Measurements from ENCODE around the gene ARHGEF7.
"Not testable (repeated sequence)": the region's sequence is repeated elsewhere in the genome, so short reads cannot be mapped to it uniquely, and the experiment has no call there.

ARHGEF7 gene

DNA sequence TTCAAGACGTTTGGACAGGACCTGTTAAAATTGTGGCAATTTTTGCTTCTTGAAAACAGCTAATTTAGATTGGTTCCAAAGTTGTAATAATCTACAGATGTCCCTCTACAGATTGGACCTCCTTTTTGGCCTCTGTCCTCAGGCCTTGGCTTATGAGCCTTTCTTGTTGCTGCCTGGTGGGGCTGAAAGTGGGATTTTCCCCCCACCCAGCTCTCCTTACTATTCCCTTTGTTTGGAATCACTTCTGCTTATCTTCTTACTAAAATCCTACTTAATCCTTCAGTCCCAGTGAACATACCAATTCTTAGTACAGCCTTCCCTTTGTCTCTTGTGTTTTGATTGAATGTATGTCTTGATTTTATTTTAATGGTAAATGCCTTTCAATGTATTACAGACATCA lies 141.8 kb downstream of the ARHGEF7 start:
- no peak for DNase-seq

DNA sequence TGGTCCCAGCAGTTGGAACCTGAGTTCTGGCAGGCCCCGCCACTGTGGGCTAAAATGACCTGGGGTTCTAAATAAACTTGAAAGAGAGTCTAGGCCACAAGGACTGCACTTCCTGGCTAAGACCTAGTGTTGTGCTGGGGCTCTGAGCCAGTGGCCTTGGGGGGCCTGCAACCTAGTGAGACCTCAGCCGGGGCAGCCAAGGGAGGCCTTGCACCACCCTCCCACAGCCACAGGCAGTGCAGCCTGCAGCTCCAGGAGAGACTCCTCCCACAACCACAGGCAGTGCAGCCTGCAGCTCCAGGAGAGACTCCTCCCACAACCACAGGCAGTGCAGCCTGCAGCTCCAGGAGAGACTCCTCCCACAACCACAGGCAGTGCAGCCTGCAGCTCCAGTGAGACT lies 142.8 kb downstream of the ARHGEF7 start:
- not testable (repeated sequence) for DNase-seq

DNA sequence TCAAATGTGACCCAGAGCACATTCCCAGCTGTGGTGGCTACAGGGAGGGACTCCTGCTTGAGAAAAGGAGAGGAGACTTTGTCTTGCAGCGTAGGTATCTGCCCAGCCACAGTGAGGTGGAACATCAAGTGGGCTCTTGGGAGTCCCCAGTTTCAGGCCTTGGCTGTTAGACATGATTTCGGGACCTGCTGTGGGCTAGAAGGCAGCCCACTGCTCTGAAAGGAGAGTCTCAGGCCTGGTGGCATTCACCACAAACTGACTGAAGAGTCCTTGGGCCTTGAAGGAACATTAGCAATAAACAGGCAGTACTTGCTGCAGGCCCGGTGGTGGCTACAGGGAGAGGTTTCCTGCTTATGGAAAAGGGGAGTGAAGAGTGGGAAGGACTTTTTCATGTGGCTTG lies 143.5 kb downstream of the ARHGEF7 start:
- no peak for DNase-seq

DNA sequence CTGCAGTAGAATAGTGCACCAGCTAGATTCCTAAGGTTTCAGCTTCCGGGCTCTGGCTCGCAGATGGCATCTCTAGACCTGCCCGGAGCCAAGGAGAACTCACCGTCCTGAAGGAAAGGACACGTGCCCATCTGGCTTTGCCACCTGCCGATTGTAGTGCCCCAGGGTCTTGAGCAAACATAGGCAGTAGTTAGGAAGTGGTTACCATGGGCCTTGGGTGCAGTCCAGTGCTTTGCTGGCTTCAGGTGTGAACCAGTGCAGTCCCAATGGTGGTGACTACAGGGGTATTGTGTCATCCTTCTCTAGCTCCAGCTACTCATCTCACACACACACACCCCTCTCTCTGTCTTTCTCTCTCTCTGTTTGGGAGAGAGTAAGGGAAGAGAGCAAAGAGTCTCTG lies 143.9 kb downstream of the ARHGEF7 start:
- DNase-seq, result no peak

DNA sequence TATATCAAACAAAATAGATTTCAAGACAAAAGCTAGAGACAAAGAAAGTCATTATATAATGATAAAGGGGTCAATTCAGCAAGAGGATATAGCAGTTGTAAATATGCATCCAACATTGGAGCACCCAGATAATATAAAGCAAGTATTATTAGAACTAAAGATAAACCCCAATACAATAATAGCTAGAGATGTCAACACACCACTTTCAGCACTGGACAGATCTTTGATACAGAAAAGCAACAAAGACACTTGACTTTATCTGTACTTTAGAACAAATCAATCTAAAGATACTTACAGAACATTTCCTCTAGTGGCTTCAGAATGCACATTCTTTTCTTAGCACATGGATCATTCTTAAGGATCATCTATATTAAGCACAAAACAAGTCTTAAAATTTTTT lies 146.2 kb downstream of the ARHGEF7 start:
- DNase-seq, result no peak

DNA sequence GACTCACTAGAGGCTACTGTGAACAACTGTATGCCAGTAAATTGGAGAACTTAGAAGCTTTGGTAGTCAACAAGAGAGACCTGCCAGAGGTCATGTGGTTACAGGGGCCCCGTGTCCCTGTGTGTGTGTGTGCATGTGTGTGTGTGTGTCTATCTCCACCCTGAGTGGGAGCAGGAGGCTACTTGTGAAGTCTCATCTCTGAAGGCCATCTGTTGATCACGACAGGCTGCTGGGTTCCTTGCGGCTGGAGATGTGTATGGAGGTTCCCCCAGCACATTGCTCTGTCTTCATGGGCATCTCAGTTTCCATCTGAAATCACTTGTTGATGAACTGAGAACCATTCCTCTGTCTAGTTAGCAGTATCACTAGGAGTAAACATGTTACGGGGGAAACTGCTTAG lies 147.2 kb downstream of the ARHGEF7 start:
- no peak for DNase-seq

DNA sequence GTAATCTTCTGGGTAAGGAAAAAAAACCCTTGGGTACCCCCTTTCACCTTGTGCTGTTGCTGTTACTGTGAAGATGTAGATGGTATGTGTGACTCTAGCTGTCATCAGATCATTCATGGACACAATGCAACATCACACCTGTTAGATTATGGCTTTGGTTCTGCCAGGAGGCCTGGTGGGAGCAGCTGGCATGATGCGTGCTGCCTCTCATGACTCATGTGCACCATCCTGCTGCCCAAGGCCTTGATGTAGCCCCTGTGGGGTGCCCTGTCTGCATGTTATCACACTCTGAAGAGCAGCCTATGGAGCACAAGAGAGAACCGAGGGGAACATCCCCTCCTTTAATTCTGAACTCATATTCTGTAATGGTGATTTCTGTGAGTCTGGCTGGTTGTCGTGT lies 147.6 kb downstream of the ARHGEF7 start:
- DNase-seq, result no peak

DNA sequence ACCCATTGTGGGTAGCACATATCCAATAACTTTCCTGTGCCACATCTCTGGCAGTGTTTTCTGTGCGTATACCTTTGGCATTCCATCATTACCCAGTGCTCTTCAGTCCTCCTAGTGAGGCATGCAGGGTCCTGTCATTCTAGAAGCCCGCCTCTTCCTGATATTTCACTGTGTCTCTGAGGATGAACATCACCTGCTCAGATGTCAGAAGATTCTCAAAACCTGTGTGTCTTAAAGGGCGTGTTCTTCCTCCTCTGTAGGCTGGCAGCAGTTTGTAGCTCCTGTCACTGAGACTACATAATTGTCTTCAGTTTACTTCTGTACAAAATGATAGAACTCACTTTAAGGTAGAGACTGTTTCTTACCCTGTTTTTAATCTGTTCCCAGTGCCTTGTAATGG lies 148.5 kb downstream of the ARHGEF7 start:
- no peak for DNase-seq

DNA sequence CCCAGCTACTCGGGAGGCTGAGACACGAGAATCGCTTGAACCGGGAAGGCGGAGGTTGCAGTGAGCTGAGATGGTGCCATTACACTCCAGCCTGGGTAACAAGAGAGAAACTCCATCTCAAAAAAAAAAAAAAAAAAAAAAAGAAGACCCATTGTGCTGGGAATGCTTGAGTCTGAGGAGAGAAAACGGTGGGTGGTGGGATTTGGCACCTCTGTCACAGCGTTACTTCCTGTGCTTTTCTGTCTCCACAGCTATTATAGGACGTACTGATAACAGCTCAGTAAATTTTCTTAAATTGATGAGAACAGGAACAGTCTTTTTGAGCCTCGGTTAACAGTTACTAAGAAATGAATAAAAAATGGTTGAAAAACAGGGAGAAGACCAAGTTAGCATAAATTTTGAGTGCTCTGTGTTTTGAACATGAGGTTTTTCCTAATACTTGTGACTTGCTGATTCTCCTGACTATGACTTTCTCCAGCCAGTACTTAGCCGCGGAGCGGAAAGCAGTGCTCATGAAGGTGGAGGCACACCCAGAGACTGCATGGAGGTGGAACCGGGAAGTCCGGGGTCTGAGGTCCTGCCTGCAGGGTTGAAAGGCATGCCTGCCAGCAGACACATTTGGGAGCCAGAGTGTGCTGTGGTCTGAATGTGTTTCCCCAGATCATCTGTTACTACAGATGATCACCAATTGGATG lies 150.0 kb downstream of the ARHGEF7 start:
- DNase-seq, result no peak

DNA sequence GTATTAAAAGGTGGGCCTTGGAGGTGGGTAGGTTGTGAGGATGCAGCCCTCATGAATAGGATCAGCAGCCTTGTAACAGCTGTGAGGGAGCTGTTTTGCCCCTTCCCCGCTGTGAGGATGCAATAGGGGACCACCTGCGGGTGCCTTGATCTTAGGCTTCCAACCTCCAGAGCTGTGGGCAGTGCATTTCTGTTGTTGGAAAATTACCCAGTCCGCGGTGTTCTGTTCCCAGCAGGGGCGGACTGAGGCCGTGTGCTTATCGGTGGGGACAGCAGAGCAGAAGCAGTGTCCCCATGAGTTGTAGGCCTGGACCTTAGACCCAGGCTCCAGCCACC lies 150.6 kb downstream of the ARHGEF7 start:
- no peak for DNase-seq

DNA sequence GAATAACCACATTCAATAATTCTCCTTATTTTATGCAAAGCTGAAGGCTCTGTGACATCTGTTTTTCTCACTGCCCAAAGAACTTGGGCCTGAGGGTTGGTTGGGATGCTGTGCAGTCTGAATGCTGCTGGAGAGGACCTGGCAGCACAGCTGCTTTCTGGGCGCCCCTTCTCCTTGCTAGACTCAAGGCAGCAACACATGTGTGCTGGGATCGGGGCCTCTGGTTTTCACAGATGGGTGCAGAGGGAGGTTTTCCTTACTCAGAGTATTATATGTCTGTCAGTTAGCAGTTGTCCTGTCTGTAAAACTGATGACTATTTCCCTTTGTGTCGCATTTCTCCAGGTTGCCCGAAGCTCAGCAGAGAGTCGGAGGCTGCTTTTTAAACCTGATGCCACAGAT lies 152.1 kb downstream of the ARHGEF7 start:
- no peak for DNase-seq

DNA sequence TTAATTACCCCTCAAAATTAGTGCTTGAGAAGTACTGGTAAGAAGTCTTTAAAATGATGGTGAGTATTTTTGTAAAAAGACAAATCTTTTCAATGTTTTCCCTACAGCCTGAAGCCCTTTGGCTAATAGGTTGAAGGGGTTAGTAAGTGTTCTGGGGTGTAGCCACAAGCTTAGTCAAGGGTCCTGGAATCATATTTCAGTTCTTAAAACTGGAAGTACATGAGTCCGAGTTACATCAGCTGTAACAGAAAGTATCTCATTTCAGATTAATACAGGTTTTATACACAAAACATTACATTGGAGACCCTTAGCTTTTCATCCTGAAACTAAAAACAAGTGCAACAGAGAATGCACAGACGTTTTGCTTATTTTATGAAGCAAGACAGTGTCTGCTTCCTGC lies 152.7 kb downstream of the ARHGEF7 start:
- no peak for DNase-seq

DNA sequence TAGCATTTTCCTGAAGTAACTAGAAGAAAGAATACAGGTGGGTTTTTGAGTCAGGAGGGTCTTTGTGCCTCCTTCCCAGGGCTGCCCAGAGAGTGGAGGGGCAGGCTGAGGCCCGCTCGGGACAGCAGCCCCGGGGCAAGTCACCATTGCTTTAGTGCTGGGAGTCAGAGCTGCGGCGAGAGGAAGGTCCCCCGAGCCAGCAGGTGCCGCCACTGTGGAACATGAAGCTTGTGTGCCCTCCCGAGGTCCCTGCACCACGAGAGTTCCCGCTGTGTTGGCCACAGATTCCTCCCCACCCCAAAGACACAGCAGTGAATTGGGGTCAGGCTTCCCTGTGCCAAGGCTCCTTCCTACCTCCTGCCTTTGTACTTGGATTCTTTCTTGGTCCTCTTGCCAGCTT lies 154.4 kb downstream of the ARHGEF7 start:
- DNase-seq, result no peak

DNA sequence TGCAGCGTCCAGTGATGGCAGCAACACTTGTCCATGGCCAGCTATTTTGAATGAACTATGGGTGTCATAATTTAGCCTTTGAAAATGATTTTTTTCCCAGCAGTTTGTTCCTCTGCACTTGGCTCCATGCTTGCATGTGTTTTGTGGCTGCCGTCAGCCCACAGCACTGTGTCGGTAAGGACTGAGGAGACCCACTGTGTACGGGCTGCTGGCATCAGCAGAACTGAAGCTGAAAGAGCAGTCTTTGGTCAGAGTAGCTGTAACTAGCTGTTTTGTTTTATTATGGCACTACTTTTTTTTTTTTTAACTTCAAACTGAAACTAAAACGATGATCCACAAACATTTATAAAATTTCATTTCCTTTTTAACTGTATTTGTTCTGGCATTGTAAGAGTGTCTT lies 155.0 kb downstream of the ARHGEF7 start:
- no peak for DNase-seq

DNA sequence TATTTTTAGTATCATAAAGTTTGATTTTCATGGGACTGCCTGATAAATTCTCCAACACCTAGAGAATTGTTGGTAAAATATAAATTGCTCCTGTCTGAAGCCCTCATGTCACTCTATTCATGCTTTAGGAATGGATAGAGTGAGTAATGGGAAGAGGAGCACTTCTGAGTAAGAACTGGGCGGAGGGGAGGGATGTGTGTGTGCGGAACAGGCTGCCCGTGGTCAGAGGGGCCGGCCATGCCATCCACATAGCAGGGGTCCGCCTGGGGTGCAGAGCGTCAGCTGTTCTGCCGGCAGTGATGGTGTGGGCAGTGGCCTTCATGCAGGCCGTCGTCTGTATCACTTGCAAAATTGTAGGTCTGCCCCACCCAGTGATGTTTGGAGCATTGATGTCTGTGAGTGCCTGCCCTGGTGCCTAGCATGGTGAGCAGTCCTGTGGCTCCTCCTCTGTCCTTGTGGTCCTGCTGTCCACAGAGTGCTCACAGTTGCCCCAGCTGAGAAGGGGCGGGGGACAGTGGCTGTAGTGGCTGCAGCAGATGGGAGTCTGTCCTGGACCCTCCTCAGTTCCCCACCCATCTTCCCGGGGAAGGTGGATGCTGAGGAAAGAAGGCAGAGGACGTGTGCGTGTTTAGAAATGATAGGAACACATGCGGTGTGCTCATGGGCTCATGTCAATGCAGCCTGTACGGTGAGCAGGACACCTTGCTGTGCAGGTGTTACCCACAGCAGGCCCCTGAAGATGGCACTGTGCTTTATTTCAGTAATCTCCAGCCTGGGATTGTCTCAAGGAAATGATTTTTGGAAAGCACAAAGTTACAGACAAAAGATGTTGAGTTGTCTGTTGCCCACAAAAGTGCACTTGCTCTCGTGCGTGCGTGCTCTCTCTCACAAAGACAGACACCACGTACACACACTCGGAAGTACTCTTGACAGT lies 155.9 kb downstream of the ARHGEF7 start:
- no peak for DNase-seq

DNA sequence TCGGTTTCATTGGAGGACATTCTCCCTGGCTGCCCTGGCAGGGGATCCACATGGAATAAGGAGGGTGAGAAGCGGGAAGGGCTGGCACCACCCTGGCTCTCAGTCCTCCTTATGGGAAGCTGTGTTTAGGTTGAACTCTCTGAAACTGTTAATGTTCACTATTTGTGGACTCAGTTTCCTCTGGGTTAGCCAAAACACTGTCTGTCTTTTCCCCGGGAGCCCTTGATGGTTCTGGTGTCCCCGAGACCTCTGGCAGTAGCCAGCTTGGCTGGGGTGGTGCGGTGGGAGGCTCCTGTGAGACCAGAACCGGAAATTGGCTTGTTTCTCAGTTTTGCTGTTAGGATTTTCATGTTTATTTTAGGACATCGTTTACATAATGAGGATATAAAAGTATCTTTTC lies 157.0 kb downstream of the ARHGEF7 start:
- DNase-seq, result no peak

DNA sequence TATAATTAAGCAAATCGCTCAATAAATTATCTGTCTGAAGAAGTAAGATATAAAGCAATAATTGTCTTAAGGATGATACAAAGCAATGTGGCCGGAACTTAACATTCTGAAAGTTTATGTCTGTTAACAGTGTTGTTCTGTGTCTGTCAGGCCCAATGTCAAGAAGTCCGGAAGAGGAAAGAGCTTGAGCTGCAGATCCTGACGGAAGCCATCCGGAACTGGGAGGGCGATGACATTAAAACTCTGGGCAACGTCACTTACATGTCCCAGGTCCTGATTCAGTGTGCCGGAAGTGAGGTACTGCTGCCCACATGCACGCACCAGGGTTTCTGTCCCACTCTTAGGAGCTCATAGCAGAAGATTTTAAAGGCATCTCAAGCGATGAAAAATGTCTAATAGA lies 160.3 kb downstream of the ARHGEF7 start:
- no peak for DNase-seq

DNA sequence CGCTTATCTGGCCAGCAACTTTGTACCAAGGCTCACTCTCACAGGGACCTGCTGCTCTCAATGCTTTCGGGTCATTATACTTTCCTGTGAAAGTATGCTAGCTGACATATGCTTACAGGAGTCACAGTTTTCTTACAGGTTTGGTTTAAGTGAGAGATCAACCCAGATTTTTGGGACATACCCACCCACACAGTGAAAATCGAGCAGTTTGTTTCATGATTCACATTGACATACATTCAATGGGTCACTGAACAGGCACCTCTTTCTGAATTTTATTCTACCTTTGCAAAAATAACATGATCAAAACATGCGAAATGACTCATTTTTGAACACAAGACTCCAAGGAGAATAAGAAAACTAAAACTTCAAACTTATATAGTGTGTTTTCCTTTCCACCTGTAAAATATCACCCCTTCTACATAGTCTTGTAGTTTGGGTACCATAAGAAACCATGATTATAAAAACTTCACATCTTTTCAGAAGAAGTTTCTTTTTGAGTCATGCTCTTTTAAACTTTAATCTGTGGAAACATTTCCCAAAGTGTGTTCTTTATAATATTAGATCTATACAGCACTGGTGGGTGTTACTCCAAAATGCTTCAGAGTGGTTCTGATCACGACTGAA lies 161.0 kb downstream of the ARHGEF7 start:
- DNase-seq, result no peak

DNA sequence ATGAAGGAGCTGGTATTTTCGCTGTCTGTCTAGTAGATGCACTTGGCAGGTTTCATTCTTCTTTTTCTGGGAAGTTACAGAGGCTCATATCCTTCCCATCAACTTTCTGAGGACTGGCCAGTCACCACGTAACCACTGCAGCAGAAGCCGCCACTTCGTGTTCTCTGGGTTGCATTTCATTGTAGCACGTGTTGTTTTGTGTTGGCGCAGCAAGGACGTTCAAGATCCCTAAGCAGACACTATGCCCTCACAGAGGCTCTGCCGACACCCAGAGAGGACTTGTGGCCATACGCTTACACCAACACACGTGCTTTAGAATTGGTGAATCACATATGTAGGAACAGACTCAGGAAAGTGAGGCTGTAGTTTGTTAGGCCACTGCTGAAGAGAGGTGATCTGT lies 163.1 kb downstream of the ARHGEF7 start:
- no peak for DNase-seq

DNA sequence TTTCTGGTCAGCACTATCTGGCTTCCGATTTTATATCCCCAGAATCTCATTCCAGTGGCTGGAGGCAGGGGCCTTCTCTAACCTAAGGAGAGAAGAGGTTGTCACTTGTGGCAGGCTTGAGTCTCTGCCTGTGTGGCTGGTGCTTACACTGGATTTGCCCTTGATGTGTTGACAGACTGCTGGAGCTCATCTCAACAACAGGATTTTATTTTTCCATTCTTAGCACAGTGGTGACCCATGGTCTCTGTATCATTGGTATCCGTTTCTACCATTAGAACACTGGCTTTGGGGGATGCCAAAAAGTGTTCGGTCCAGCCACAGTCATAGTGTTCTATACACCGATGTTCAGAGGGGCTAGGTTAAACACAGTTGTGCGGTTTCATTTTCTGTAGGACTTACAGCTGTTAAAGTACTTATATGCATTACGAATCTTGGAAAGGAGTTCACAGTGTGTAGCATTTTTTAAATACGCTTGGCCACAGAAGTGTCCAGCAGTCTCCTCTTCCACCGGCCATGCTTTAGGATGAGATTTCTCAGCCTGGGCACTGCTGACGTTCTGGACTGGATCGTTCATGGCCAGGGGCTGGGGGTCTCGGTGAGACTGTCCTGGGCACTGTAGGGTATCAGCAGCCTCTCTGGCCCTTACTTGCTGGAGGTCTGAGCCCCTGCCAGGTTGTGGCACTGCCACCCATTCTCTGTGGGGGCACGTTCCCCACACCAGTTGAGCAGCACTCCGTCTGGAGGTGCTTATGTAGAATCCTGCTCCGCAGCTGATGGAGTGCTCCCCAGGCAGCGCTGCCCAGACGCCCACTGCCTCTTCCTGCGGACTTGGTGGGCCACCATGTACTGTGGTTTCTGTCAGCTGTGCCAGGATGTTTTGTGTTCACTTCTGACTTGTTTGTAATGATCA lies 163.9 kb downstream of the ARHGEF7 start:
- DNase-seq, result no peak

DNA sequence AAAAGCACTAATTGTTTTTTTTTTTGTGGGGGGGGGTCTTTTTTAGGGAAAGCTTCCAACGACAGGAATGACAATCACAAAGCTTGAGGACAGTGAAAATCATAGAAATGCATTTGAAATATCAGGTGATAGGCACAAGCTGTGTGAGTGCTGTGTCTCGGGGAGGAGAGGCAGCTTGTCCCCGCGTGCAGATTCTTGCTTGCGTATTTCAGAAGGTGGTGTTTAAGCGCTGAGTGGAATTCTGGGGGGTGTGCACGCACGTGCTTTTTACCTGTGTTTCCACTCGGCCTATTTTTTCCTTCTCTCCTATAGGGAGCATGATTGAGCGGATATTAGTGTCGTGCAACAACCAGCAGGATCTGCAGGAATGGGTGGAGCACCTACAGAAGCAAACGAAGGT lies 165.1 kb downstream of the ARHGEF7 start:
- DNase-seq, result no peak

DNA sequence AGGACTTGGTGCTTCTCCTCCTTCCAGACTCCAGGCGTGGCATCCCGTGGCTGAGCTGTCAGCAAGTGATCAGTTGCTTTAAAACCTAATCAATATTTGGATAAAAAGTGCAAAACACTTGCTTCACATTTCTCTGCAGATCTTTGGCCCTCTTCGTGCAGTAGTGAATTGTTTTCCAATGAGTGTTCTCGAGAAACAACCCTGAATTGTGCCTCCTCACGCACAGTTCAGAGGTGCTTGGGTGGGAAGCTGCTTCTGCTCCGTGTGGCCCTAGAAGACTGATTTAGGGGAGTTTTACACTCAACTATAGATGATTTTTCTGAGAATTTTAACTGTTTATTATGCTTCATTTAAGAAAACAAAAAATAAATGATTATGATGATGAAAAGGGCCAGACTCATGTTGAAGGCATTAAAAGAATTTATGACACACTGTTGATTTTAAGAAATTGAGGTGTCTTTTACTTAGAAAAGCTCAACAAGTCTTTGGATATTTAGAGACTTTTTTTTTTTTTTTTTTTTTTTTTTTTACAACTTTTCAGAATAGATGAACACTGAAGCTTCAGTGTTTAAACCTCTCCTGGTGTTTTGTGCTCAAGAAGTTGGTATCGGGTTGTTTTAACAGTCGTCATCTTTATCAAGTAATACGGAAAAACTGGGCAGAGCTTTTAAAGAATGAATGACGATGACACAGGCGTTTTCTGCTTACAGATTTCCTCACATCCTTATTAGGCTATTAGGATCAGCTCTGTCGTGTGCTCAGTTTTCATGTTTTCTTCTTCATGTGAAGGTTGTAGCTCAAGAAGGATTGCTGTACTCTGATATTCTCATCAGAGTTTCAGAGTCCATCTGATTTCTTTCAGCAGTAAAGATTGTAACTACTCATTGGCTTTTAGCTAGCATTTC lies 165.8 kb downstream of the ARHGEF7 start:
- no peak for DNase-seq
